Hindlimb muscle (tissue), 1 donor: Measurements from ENCODE around the gene CRP. TPM values are rescaled to one million over a fixed set of nuclear protein-coding genes. Genes with fewer than 3 reads are reported as not detected.
A peak's percentile ranks its signal among the peaks of the same experiment; 100 is the strongest.
"Not testable (repeated sequence)": the region's sequence is repeated elsewhere in the genome, so short reads cannot be mapped to it uniquely, and the experiment has no call there.

Experiments used
- DNase-seq: peaks from one replicate; pipeline ENCODE4 v3.0.0-alpha.2; 2013
- polyA plus RNA-seq: library from polyadenylated mRNA; unstranded; fragments of 120-200 nt; gene quantifications from one replicate; pipeline ENCODE4 v1.2.1, GENCODE V29; 2013; ENCODE audit not compliant: insufficient read length

CRP gene
- not detected for polyA plus RNA-seq

- DNase-seq, result no peak
Observed at GRCh38 chr1:159714529-159714928, at the start of gene CRP. CRP (minus strand) TSS chr1:159714589; CDS start chr1:159714485, 104 bp downstream.

GRCh38 chr1:159763686-159764085 lies 49.3 kb upstream of the CRP start:
- DNase-seq, result no peak

- peak; percentile 5 for DNase-seq
Observed at GRCh38 chr1:159756397-159756796, 42.0 kb upstream of the CRP start.

GRCh38 chr1:159755451-159756007 lies 41.1 kb upstream of the CRP start:
- DNase-seq, result no peak

- no peak for DNase-seq
Observed at GRCh38 chr1:159753386-159753785, 39.0 kb upstream of the CRP start.

- DNase-seq, result no peak
Observed at GRCh38 chr1:159752135-159752580, 37.8 kb upstream of the CRP start.

- DNase-seq, result no peak
Observed at GRCh38 chr1:159751031-159751430, 36.6 kb upstream of the CRP start.

GRCh38 chr1:159750621-159751020 lies 36.2 kb upstream of the CRP start:
- DNase-seq, result no peak

- no peak for DNase-seq
Observed at GRCh38 chr1:159749630-159750029, 35.2 kb upstream of the CRP start.

GRCh38 chr1:159748370-159748769 lies 34.0 kb upstream of the CRP start:
- no peak for DNase-seq

- no peak for DNase-seq
Observed at GRCh38 chr1:159746666-159747065, 32.3 kb upstream of the CRP start.

- no peak for DNase-seq
Observed at GRCh38 chr1:159743651-159744410, 29.4 kb upstream of the CRP start.

GRCh38 chr1:159737238-159737916 lies 23.0 kb upstream of the CRP start:
- no peak for DNase-seq

- DNase-seq, result not testable (repeated sequence)
Observed at GRCh38 chr1:159723188-159723587, 8.8 kb upstream of the CRP start.

- DNase-seq, result no peak
Observed at GRCh38 chr1:159719990-159720389, 5.6 kb upstream of the CRP start.

GRCh38 chr1:159715855-159716254 lies 1.5 kb upstream of the CRP start:
- DNase-seq, result no peak

- DNase-seq, result no peak
Observed at GRCh38 chr1:159712080-159712479, 2.3 kb downstream of the CRP start.

- DNase-seq, result no peak
Observed at GRCh38 chr1:159707472-159708260, 6.7 kb downstream of the CRP start.

GRCh38 chr1:159705904-159706256 lies 8.5 kb downstream of the CRP start:
- DNase-seq, result no peak

GRCh38 chr1:159705251-159705903 lies 9.0 kb downstream of the CRP start:
- DNase-seq, result no peak

- no peak for DNase-seq
Observed at GRCh38 chr1:159704481-159704880, 9.9 kb downstream of the CRP start.

GRCh38 chr1:159700312-159700711 lies 14.1 kb downstream of the CRP start:
- DNase-seq, result no peak
